ENCODE data around the gene UBASH3A.
A peak's percentile ranks its signal among the peaks of the same experiment; 100 is the strongest.

Gene UBASH3A

GRCh38 chr21:42398436-42399028, 5.2 kb upstream of the UBASH3A start:
- H3K27me3 ChIP-seq: peaks cover 0 to 22% (median 0%) of the 10 kb centered on the region in 11 experiments; a peak in 4 of 22 replicates
- H3K36me3 ChIP-seq: no peaks in the 10 kb centered on the region
- H4K20me1 ChIP-seq: no peaks in the 10 kb centered on the region
- no peak for TF ChIP-seq Cebpa-rat (IDR thresholded peaks at IDR 0.05)
- H3K27ac ChIP-seq: peak overlapping the region in 5 of 11 experiments; percentile 2 to 77 (median 74); a peak in 9 of 22 replicates
- H3K9me3 ChIP-seq (replicated peaks in 1 of 11): peaks cover 12 to 19% (median 15%) of the 10 kb centered on the region in 11 experiments; a peak in 21 of 22 replicates
- peak overlapping the region in 4 of 11 experiments; percentile 20 to 55 (median 48); a peak in 5 of 22 replicates for H3K9ac ChIP-seq
- peak overlapping the region; percentile 47 to 92 (median 78) for H3K4me2 ChIP-seq
- H3K4me3 ChIP-seq: no peak overlapping the region; a peak in 1 of 20 replicates
- H3K4me1 ChIP-seq: peaks cover 32 to 67% (median 54%) of the 10 kb centered on the region in 10 experiments

GRCh38 chr21:42400525-42400924, 3.2 kb upstream of the UBASH3A start:
- Histone ChIP-seq H3K36me3 (no peaks in the 10 kb centered on the region), H3K27ac (no peak overlapping the region), H4K20me1 (no peaks in the 10 kb centered on the region), H3K9ac (no peak overlapping the region), H3K4me1 (peaks cover 30 to 72% (median 61%) of the 10 kb centered on the region in 10 experiments), H3K4me3 (no peak overlapping the region), H3K9me3 (replicated peaks in 1 of 11) (peaks cover 12 to 19% (median 15%) of the 10 kb centered on the region in 11 experiments; a peak in 21 of 22 replicates), H3K4me2 (no peak overlapping the region), H3K27me3 (peaks cover 0 to 22% (median 0%) of the 10 kb centered on the region in 11 experiments; a peak in 4 of 22 replicates)
- no peak for TF ChIP-seq Cebpa-rat (IDR thresholded peaks at IDR 0.05)

GRCh38 chr21:42401154-42401553, 2.5 kb upstream of the UBASH3A start:
- H3K4me2 ChIP-seq: no peak overlapping the region
- TF ChIP-seq Cebpa-rat (IDR thresholded peaks at IDR 0.05): no peak
- H3K36me3 ChIP-seq: no peaks in the 10 kb centered on the region
- H3K27ac ChIP-seq: no peak overlapping the region
- H3K27me3 ChIP-seq: peaks cover 0 to 20% (median 0%) of the 10 kb centered on the region in 11 experiments; a peak in 4 of 22 replicates
- no peaks in the 10 kb centered on the region for H4K20me1 ChIP-seq
- no peak overlapping the region for H3K9ac ChIP-seq
- H3K4me3 ChIP-seq: no peak overlapping the region
- H3K9me3 ChIP-seq (replicated peaks in 1 of 11): peaks cover 12 to 19% (median 15%) of the 10 kb centered on the region in 11 experiments; a peak in 21 of 22 replicates
- H3K4me1 ChIP-seq: peaks cover 24 to 69% (median 58%) of the 10 kb centered on the region in 10 experiments

GRCh38 chr21:42401820-42402251, 1.9 kb upstream of the UBASH3A start:
- no peak for TF ChIP-seq Cebpa-rat (IDR thresholded peaks at IDR 0.05)
- Histone ChIP-seq H3K4me1 (peaks cover 25 to 69% (median 58%) of the 10 kb centered on the region in 10 experiments), H3K9me3 (replicated peaks in 1 of 11) (peaks cover 12 to 19% (median 15%) of the 10 kb centered on the region in 11 experiments; a peak in 21 of 22 replicates), H3K9ac (no peak overlapping the region), H4K20me1 (no peaks in the 10 kb centered on the region), H3K27me3 (peaks cover 0 to 13% (median 0%) of the 10 kb centered on the region in 11 experiments; a peak in 3 of 22 replicates), H3K4me2 (no peak overlapping the region), H3K27ac (no peak overlapping the region), H3K4me3 (no peak overlapping the region), H3K36me3 (no peaks in the 10 kb centered on the region)

- no peaks in the 10 kb centered on the region for H4K20me1 ChIP-seq
- peaks cover 16 to 51% (median 42%) of the 10 kb centered on the region in 10 experiments for H3K4me1 ChIP-seq
- no peak overlapping the region for H3K27ac ChIP-seq
- H3K27me3 ChIP-seq: no peaks in the 10 kb centered on the region
- H3K9ac ChIP-seq: no peak overlapping the region
- no peaks in the 10 kb centered on the region for H3K36me3 ChIP-seq
- H3K4me2 ChIP-seq: peak overlapping the region in 8 of 11 experiments; percentile 45 to 80 (median 62); a peak in 14 of 22 replicates
- no peak overlapping the region for H3K4me3 ChIP-seq
- TF ChIP-seq Cebpa-rat (IDR thresholded peaks at IDR 0.05): no peak
- H3K9me3 ChIP-seq (replicated peaks in 1 of 11): peaks cover 12 to 19% (median 15%) of the 10 kb centered on the region in 11 experiments; a peak in 21 of 22 replicates
These were observed 837 bp downstream of the UBASH3A start for GRCh38 chr21:42404539-42404938.

- H3K4me1 ChIP-seq: peaks cover 16 to 48% (median 41%) of the 10 kb centered on the region in 10 experiments
- H3K27ac ChIP-seq: no peak overlapping the region
- H3K9me3 ChIP-seq (replicated peaks in 1 of 11): peaks cover 12 to 19% (median 15%) of the 10 kb centered on the region in 11 experiments; a peak in 21 of 22 replicates
- H3K9ac ChIP-seq: no peak overlapping the region
- TF ChIP-seq Cebpa-rat (IDR thresholded peaks at IDR 0.05): no peak
- no peaks in the 10 kb centered on the region for H4K20me1 ChIP-seq
- no peaks in the 10 kb centered on the region for H3K27me3 ChIP-seq
- H3K36me3 ChIP-seq: no peaks in the 10 kb centered on the region
- H3K4me3 ChIP-seq: no peak overlapping the region
- H3K4me2 ChIP-seq: peak overlapping the region in 8 of 11 experiments; percentile 45 to 80 (median 62); a peak in 13 of 22 replicates
These were observed 1.6 kb downstream of the UBASH3A start for GRCh38 chr21:42405064-42406013.

GRCh38 chr21:42406201-42406621, 2.5 kb downstream of the UBASH3A start:
- no peak overlapping the region for H3K4me3 ChIP-seq
- no peaks in the 10 kb centered on the region for H4K20me1 ChIP-seq
- peak overlapping the region in 3 of 11 experiments; percentile 12 to 30 (median 26); a peak in 3 of 22 replicates for H3K27ac ChIP-seq
- peaks cover 10 to 18% (median 13%) of the 10 kb centered on the region in 11 experiments; a peak in 21 of 22 replicates for H3K9me3 ChIP-seq (replicated peaks in 1 of 11)
- peaks cover 16 to 48% (median 41%) of the 10 kb centered on the region in 10 experiments for H3K4me1 ChIP-seq
- H3K27me3 ChIP-seq: no peaks in the 10 kb centered on the region
- H3K4me2 ChIP-seq: peak overlapping the region; percentile 16 to 80 (median 36); a peak in 21 of 22 replicates
- no peak overlapping the region for H3K9ac ChIP-seq
- no peaks in the 10 kb centered on the region for H3K36me3 ChIP-seq
- TF ChIP-seq Cebpa-rat (IDR thresholded peaks at IDR 0.05): no peak

GRCh38 chr21:42406866-42407265, 3.2 kb downstream of the UBASH3A start:
- Histone ChIP-seq H3K9ac (no peak overlapping the region), H3K4me2 (peak overlapping the region; percentile 16 to 80 (median 36); a peak in 21 of 22 replicates), H4K20me1 (peaks cover 0 to 3% (median 0%) of the 10 kb centered on the region in 11 experiments; a peak in 1 of 22 replicates), H3K36me3 (no peaks in the 10 kb centered on the region), H3K4me1 (peaks cover 16 to 51% (median 46%) of the 10 kb centered on the region in 10 experiments), H3K4me3 (no peak overlapping the region), H3K9me3 (replicated peaks in 1 of 11) (peaks cover 4 to 11% (median 7%) of the 10 kb centered on the region in 11 experiments; a peak in 19 of 22 replicates), H3K27ac (no peak overlapping the region), H3K27me3 (peaks cover 0 to 3% (median 0%) of the 10 kb centered on the region in 11 experiments; a peak in 5 of 22 replicates)
- no peak for TF ChIP-seq Cebpa-rat (IDR thresholded peaks at IDR 0.05)
